GM23338 (cell line): Measurements from ENCODE around the gene ADTRP. TPM values are rescaled to one million over a fixed set of nuclear protein-coding genes. Genes with fewer than 3 reads are reported as not detected.

ENCODE experiments used
- ATAC-seq: fragments of 200-7000 bp; cut with Tn5 transposase; 3 replicates; pipeline ENCODE4 v1.9.1; 2020
- DNase-seq: peaks from one replicate; pipeline ENCODE4 v3.0.0-alpha.2; 2015; ENCODE audit warnings: low spot score
- H2AFZ ChIP-seq: fragments of 200-600 bp; sonication (generic); 2 replicates; pipeline ENCODE4 v1.8.0; 2016; ENCODE audit warnings: antibody characterized with exemption, mild to moderate bottlenecking, moderate library complexity
- H3F3A ChIP-seq: fragments of 200-600 bp; sonication (generic); replicated peaks from 2 replicates; pipeline ENCODE4 v1.8.0; 2017; ENCODE audit warnings: antibody characterized with exemption, mixed run types, low read depth
- H3K27ac ChIP-seq: fragments of 200-600 bp; sonication (generic); 2 replicates; pipeline ENCODE4 v1.6.1; 2016; ENCODE audit warnings: low read depth
- H3K27me3 ChIP-seq: fragments of 200-600 bp; sonication (generic); 2 replicates; pipeline ENCODE4 v1.8.0; 2016; ENCODE audit warnings: mild to moderate bottlenecking, mixed run types, moderate library complexity; ENCODE audit not compliant: insufficient read depth
- H3K36me3 ChIP-seq: fragments of 200-600 bp; sonication (generic); 2 replicates; pipeline ENCODE4 v1.8.0; 2016; ENCODE audit warnings: mild to moderate bottlenecking; ENCODE audit not compliant: insufficient read depth
- H3K4me1 ChIP-seq: fragments of 200-600 bp; sonication (generic); 2 replicates; pipeline ENCODE4 v1.8.0; 2016; ENCODE audit warnings: mild to moderate bottlenecking, moderate library complexity; ENCODE audit not compliant: insufficient read depth
- H3K4me2 ChIP-seq: fragments of 200-600 bp; sonication (generic); 2 replicates; pipeline ENCODE4 v1.7.1; 2017; ENCODE audit warnings: mixed run types
- H3K4me3 ChIP-seq: fragments of 200-600 bp; sonication (generic); 2 replicates; pipeline ENCODE4 v1.6.1; 2016; ENCODE audit warnings: mixed run types
- H3K79me2 ChIP-seq: fragments of 200-600 bp; sonication (generic); replicated peaks from 2 replicates; pipeline ENCODE4 v1.8.0; 2017; ENCODE audit warnings: mild to moderate bottlenecking; ENCODE audit not compliant: insufficient read depth
- H3K9me2 ChIP-seq: fragments of 200-600 bp; sonication (generic); 2 replicates; pipeline ENCODE4 v1.8.0; 2017; ENCODE audit not compliant: insufficient read depth
- H4K20me1 ChIP-seq: fragments of 200-600 bp; sonication (generic); replicated peaks from 2 replicates; pipeline ENCODE4 v1.8.0; 2017; ENCODE audit warnings: mild to moderate bottlenecking; ENCODE audit not compliant: insufficient read depth
- H3K27ac Mint-ChIP-seq: 2 replicates; pipeline ENCODE4 v1.8.0; 2020; ENCODE audit warnings: inconsistent platforms, mild to moderate bottlenecking, moderate library complexity, mixed read lengths
- H3K27me3 Mint-ChIP-seq: 3 replicates; pipeline ENCODE4 v1.8.0; 2022; ENCODE audit warnings: low read depth, mild to moderate bottlenecking, moderate library complexity, mixed read lengths, inconsistent platforms; ENCODE audit not compliant: insufficient read depth, poor library complexity
- H3K36me3 Mint-ChIP-seq: 3 replicates; pipeline ENCODE4 v1.8.0; 2021; ENCODE audit warnings: low read depth, mild to moderate bottlenecking, inconsistent platforms, moderate library complexity, mixed read lengths
- H3K4me1 Mint-ChIP-seq: 3 replicates; pipeline ENCODE4 v1.8.0; 2020; ENCODE audit warnings: mild to moderate bottlenecking, inconsistent platforms, mixed read lengths
- H3K4me3 Mint-ChIP-seq: 3 replicates; pipeline ENCODE4 v1.8.0; 2021; ENCODE audit warnings: moderate library complexity, mild to moderate bottlenecking, inconsistent platforms, mixed read lengths
- H3K9me3 Mint-ChIP-seq: 3 replicates; pipeline ENCODE4 v1.8.0; 2020; ENCODE audit warnings: moderate library complexity, mild to moderate bottlenecking, inconsistent platforms, mixed read lengths
- CREB1 ChIP-seq: fragments of 250-450 bp; sonication (Bioruptor Pico); IDR thresholded peaks from 2 replicates; pipeline ENCODE4 v1.5.0; 2020; ENCODE audit warnings: low read depth, mild to moderate bottlenecking, moderate library complexity
- CTCF ChIP-seq, 2 experiments: fragments of 200-600 bp in 1 of 2; sonication (generic) in 1 of 2; conservative IDR thresholded peaks; 2 replicates each; pipeline versions ENCODE4 v1.5.1 to v1.6.1; 2016 to 2017; ENCODE audit warnings: antibody characterized with exemption in 2 of 2, low read depth in 2 of 2, mild to moderate bottlenecking in 2 of 2, moderate library complexity in 1 of 2
- ETS1 ChIP-seq: IDR thresholded peaks from 2 replicates; pipeline ENCODE4 v1.6.1; 2016; ENCODE audit warnings: antibody characterized with exemption
- EZH2 ChIP-seq: fragments of 200-600 bp; sonication (generic); IDR thresholded peaks from one replicate; pipeline ENCODE4 v1.8.0; 2017; ENCODE audit warnings: antibody characterized with exemption, mild to moderate bottlenecking, low read depth; ENCODE audit not compliant: unreplicated experiment
- JUNB ChIP-seq: IDR thresholded peaks from one replicate; pipeline ENCODE4 v1.6.1; 2016; ENCODE audit warnings: antibody characterized with exemption; ENCODE audit not compliant: unreplicated experiment
- NANOG ChIP-seq: IDR thresholded peaks from 2 replicates; pipeline ENCODE4 v1.6.1; 2016; ENCODE audit warnings: antibody characterized with exemption, borderline replicate concordance
- POLR2AphosphoS5 ChIP-seq: IDR thresholded peaks from 2 replicates; pipeline ENCODE4 v1.6.1; 2016; ENCODE audit warnings: antibody characterized with exemption, low read depth
- REST ChIP-seq: IDR thresholded peaks from one replicate; pipeline ENCODE4 v1.6.1; 2018; ENCODE audit warnings: antibody characterized with exemption; ENCODE audit not compliant: unreplicated experiment
- ZNF331 ChIP-seq: fragments of 250-450 bp; sonication (Bioruptor Pico); IDR thresholded peaks from 2 replicates; pipeline ENCODE4 v1.5.0; 2020; ENCODE audit warnings: low read depth, mild to moderate bottlenecking, moderate library complexity
- polyA plus RNA-seq: library from polyadenylated mRNA; unstranded; fragments of >200 nt; fragmentation: Nextera tagmentation; extraction: Ambion mirVana; gene quantifications from 2 replicates; pipeline ENCODE4 v1.2.1, GENCODE V29; 2016
- total RNA-seq: library from RNA; depleted of rRNA; stranded (reverse); fragments of >200 nt; shearing (Covaris generic); gene quantifications from 2 replicates; pipeline ENCODE4 v1.2.3, GENCODE V29; 2014

The ADTRP gene
- total and polyA plus RNA-seq, 2 experiments from 2014 or later, result not detected

- Mint-ChIP-seq H3K36me3 (no peaks in the 10 kb centered on the region), H3K4me3 (no peak overlapping the region), H3K4me1 (peaks cover 9% of the 10 kb centered on the region; the same call in 2 of the 3 replicates), H3K27ac (no peak overlapping the region), H3K9me3 (no peaks in the 10 kb centered on the region), H3K27me3 (peaks cover 4% of the 10 kb centered on the region)
- DNase-seq (no peak), ATAC-seq (no peak)
- H3K27ac ChIP-seq, result no peak overlapping the region
- H3K4me1 ChIP-seq, result no peaks in the 10 kb centered on the region
- H3K4me3 ChIP-seq, result no peak overlapping the region
- no peak overlapping the region for H3K4me2 ChIP-seq
- no peaks in the 10 kb centered on the region for H3K27me3 ChIP-seq
- no peaks in the 10 kb centered on the region for H3K36me3 ChIP-seq
- no peaks in the 10 kb centered on the region for H3K79me2 ChIP-seq
- H3K9me2 ChIP-seq, result peaks cover 6% of the 10 kb centered on the region; the same call in 1 of the 2 replicates
- no peaks in the 10 kb centered on the region for H3F3A ChIP-seq
- no peaks in the 10 kb centered on the region for H4K20me1 ChIP-seq
- H2AFZ ChIP-seq, result no peak overlapping the region
- TF ChIP-seq CTCF (conservative IDR thresholded peaks at IDR 0.05; ENCODE audit: low read depth in 2 of 2), result no peak
- no peak for TF ChIP-seq ZNF331 (CRISPR knock-in tag)
- no peak for TF ChIP-seq CREB1 (CRISPR knock-in tag)
- no peak for TF ChIP-seq REST
- no peak for TF ChIP-seq EZH2
- TF ChIP-seq ETS1, result no peak
- TF ChIP-seq POLR2AphosphoS5, result no peak
- no peak for TF ChIP-seq JUNB
- no peak for TF ChIP-seq NANOG
These were observed 64.3 kb downstream of the ADTRP start for GRCh38 chr6:11714116-11714797.
